ENCODE results near the gene TPRN.

DNA sequence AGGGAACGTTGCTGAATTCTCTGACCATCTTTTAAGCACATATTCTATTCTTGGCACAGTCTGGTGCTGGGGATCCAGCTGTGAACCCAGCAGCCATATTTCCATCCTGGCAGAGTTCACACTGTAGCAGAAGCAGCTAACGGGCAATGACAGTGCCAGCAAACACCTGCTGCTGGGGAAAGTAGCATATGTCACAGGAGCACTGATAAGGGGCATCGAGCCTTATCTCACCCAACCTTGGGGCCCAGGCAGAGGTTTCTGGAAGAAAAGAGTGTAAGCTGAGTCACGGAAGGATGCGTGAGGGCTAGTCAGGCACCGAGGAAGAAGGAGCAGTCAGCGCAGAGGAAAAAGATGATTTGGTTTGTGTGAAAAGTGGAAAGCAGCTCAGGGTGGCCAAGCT is 6.1 kb upstream of the TPRN start:
- TF ChIP-seq, protein P1, sequence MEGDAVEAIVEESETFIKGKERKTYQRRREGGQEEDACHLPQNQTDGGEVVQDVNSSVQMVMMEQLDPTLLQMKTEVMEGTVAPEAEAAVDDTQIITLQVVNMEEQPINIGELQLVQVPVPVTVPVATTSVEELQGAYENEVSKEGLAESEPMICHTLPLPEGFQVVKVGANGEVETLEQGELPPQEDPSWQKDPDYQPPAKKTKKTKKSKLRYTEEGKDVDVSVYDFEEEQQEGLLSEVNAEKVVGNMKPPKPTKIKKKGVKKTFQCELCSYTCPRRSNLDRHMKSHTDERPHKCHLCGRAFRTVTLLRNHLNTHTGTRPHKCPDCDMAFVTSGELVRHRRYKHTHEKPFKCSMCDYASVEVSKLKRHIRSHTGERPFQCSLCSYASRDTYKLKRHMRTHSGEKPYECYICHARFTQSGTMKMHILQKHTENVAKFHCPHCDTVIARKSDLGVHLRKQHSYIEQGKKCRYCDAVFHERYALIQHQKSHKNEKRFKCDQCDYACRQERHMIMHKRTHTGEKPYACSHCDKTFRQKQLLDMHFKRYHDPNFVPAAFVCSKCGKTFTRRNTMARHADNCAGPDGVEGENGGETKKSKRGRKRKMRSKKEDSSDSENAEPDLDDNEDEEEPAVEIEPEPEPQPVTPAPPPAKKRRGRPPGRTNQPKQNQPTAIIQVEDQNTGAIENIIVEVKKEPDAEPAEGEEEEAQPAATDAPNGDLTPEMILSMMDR (conservative IDR thresholded peaks at IDR 0.05; ENCODE audit: low read depth, low read length): no peak
- no peak for TF ChIP-seq EZH2 (IDR thresholded peaks at IDR 0.05; ENCODE audit: borderline replicate concordance, low read depth, low read length, poor library complexity, severe bottlenecking)
